Epithelial cell of esophagus (primary cell): ENCODE results near the gene FRYL.
A peak's percentile ranks its signal among the peaks of the same experiment; 100 is the strongest.

Source experiments
- DNase-seq: peaks from one replicate; pipeline ENCODE4 v3.0.0; 2010; ENCODE audit warnings: low read depth
- H3K4me3 ChIP-seq: 2 replicates; pipeline ENCODE4 v1.5.1; 2011; ENCODE audit warnings: mild to moderate bottlenecking, low read length, control low read depth
- CTCF ChIP-seq: IDR thresholded peaks from 2 replicates; pipeline ENCODE4 v1.5.1; 2011; ENCODE audit warnings: low read depth, mild to moderate bottlenecking, low read length, control low read depth, inconsistent platforms; ENCODE audit not compliant: insufficient read depth; ENCODE audit errors: missing control alignments

Gene FRYL

DNA sequence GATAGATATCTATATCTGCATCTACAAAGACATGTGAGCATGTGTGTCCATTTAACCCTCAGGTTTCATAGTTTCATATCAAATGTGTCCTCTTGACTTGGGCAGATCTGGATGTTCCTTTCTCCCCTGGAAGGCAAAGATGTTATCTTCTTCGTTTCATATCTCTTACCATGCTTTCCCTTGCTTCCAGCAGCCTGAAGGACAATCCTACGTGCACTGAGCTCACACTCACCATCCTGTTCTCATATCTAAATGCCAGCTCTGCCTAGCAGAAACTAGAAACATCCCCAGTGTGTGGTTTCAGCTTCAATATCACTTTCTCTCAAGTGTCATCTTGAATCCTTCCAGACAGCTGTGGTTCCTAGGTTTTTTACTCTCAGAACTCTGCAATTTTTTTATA lies 223.8 kb downstream of the FRYL start:
- DNase-seq, result no peak
- TF ChIP-seq CTCF, result no peak
- H3K4me3 ChIP-seq, result no peak overlapping the region

DNA sequence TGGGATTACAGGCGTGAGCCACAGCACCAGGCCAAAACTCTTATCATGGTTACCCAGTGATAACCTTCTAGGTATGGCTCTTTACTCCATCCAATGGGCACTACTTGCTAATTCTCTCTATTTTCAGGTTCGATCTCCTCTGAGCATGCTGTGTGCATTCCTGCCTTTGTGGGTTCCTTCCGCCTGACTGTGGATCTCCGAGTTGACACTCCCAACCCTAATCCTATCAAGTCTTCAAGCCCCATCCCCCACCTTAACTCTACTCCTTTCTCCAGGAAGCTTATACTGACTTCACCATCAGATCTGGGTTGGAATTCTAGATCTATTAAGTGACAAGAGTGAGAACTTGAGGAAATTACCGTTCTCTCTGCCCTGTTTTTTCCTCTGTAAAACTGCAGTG lies 225.5 kb downstream of the FRYL start:
- H3K4me3 ChIP-seq, result no peak overlapping the region
- no peak for TF ChIP-seq CTCF
- DNase-seq, result no peak

DNA sequence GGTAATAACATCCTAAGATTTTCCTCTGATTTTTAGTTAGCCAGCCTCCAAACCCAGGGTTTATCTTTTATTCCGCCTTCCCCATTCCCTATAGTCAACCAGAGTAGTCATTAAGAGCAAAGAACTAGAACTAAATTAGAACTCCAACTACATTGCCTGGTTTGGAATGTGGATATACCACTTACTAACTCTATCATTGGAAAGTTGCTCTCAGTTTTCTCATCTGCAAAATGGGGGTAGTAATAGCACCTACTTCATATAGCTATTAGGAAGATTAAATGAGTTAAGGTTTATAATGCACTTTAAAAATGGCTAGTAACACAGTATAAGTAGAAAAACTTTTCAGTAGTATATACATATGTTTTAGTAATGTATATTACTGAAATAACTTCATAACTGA lies 226.4 kb downstream of the FRYL start:
- no peak for DNase-seq
- H3K4me3 ChIP-seq, result no peak overlapping the region
- TF ChIP-seq CTCF, result no peak

DNA sequence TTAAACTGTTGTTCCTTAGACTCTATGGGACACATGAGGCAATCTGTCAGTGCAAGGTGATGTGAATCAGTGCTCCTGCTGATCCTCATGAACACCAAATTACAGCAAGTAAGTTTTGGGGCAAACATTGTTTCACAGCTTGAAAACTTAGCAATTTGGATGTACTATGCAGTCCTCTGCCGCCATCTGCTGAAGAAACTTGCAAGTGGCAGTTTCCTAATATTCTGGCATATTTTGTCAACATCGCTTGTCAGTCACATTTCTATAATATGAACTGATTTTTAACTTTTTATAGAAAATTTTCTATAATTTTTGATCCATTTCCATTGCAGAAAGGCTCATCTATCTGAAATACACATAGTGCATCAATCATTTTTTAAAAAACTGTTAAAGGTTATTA lies 233.7 kb downstream of the FRYL start:
- peak; percentile 63 for TF ChIP-seq CTCF
- H3K4me3 ChIP-seq, result no peak overlapping the region
- DNase-seq, result peak; percentile 24

DNA sequence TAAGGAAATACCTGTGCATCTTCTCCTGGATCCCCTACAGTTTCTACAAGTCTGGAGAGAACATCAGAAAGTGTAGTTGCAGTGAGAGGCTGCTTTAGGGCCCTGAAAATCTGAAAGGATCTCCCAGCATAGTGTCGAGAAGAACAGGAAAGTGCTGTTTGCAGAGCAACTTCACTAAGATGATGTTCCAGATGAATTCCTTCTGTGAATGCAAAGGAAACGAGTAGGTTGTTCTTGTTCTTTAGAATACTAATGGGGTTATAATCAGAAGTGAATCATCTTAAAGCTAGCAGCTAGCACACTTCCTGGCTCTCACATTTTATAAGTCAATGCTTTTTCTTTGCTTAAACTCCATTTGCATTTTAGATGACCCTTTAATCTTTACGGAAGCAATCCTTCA lies 236.3 kb downstream of the FRYL start:
- peak; percentile 7 for DNase-seq
- H3K4me3 ChIP-seq, result no peak overlapping the region
- TF ChIP-seq CTCF, result no peak

- no peak for TF ChIP-seq CTCF
- no peak for DNase-seq
- no peak overlapping the region for H3K4me3 ChIP-seq
Measured at GRCh38 chr4:48542888-48543287, 237.2 kb downstream of the FRYL start.

GRCh38 chr4:48539597-48539996 lies 240.5 kb downstream of the FRYL start:
- no peak for TF ChIP-seq CTCF
- H3K4me3 ChIP-seq, result no peak overlapping the region
- no peak for DNase-seq
